Suprapubic skin (tissue), 4 donors: ENCODE results near the gene TGM2.

Experiments used
- CTCF ChIP-seq, 2 donors: fragments of 200-600 bp in 1 of 2; fragments of 450-650 bp in 1 of 2; sonication (generic) in 1 of 2; IDR thresholded peaks; one replicate each; pipeline ENCODE4 v1.5.1; 2016 to 2019; ENCODE audit warnings: antibody characterized with exemption in 2 of 2, mild to moderate bottlenecking in 1 of 2, moderate library complexity in 1 of 2
- EP300 ChIP-seq: sonication (generic); formaldehyde crosslinking; IDR thresholded peaks from one replicate; pipeline ENCODE4 v1.6.1; 2017; ENCODE audit warnings: antibody characterized with exemption
- POLR2A ChIP-seq, 2 donors: fragments of 450-650 bp; IDR thresholded peaks; one replicate each; pipeline ENCODE4 v1.6.1; 2017; ENCODE audit warnings: antibody characterized with exemption in 2 of 2, mild to moderate bottlenecking in 2 of 2, moderate library complexity in 2 of 2
- POLR2AphosphoS5 ChIP-seq, 3 donors: sonication (generic); formaldehyde crosslinking; IDR thresholded peaks; one replicate each; pipeline ENCODE4 v1.6.1; 2017; ENCODE audit warnings: antibody characterized with exemption in 3 of 3

- TF ChIP-seq POLR2AphosphoS5 (IDR thresholded peaks at IDR 0.05) (no peak), CTCF (IDR thresholded peaks at IDR 0.05) (no peak), POLR2A (IDR thresholded peaks at IDR 0.05) (no peak), EP300 (no peak)
Observed at GRCh38 chr20:38158701-38159351, 6.2 kb downstream of the TGM2 start.
